Nephron (organoid): ENCODE data around the gene STAT1.
"Not testable (repeated sequence)": the region's sequence is repeated elsewhere in the genome, so short reads cannot be mapped to it uniquely, and the experiment has no call there.

Experiments
- H3K27ac Mint-ChIP-seq, 3 experiments: 2 replicates each; pipeline ENCODE4 v1.8.0; 2020; ENCODE audit warnings: mixed read lengths in 3 of 3, mild to moderate bottlenecking in 2 of 3, moderate library complexity in 1 of 3
- H3K27me3 Mint-ChIP-seq: 2 replicates; pipeline ENCODE4 v1.8.0; 2021; ENCODE audit warnings: low read depth, mild to moderate bottlenecking, moderate library complexity, mixed read lengths
- H3K36me3 Mint-ChIP-seq: 2 replicates; pipeline ENCODE4 v1.8.0; 2020; ENCODE audit warnings: low read depth, mixed read lengths
- H3K4me1 Mint-ChIP-seq: 2 replicates; pipeline ENCODE4 v1.8.0; 2020; ENCODE audit warnings: mixed read lengths
- H3K4me3 Mint-ChIP-seq, 3 experiments: 2 replicates each; pipeline ENCODE4 v1.8.0; 2020; ENCODE audit warnings: mild to moderate bottlenecking in 3 of 3, mixed read lengths in 3 of 3, moderate library complexity in 2 of 3
- H3K9me3 Mint-ChIP-seq: 2 replicates; pipeline ENCODE4 v1.8.0; 2020; ENCODE audit warnings: mixed read lengths
- TF ChIP-seq, protein P1 (sequence below), 3 experiments: fragments of 200-600 bp; sonication (generic); IDR thresholded peaks; one replicate each; pipeline ENCODE4 v1.5.0; 2021; ENCODE audit warnings: antibody characterized with exemption in 3 of 3; ENCODE audit not compliant: unreplicated experiment in 3 of 3

Gene STAT1

DNA sequence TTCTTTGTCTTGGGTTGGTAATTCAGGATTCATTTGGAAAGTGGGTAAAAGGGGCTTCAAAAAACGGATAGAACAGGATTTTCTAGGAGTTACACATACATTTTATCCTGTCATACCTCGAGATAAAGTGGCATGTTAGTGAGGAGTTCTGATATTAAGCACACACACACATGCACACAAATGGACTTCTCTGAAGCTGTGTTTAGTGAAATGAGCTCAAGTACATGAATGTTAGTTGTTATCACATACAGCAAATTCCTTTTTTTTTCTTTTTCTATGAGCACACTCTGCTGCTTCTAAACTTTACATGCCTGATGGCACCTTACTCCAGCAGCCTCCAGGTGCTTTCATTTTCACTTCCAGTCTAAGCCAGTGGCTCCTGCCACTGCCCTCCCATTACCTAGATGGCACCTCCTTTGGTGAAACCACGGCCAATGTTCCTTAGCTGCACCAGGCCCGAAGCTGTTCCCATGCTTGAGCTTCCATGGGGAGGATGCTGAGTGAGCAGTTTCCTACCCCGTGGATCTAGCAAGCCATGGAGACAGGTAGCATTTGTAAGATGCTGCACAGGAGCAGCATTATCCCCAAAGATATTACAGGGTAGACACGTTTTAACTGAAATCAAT lies 49.7 kb downstream of the STAT1 start:
- H3K36me3 Mint-ChIP-seq, result peaks cover 49% of the 10 kb centered on the region
- no peaks in the 10 kb centered on the region for H3K9me3 Mint-ChIP-seq
- H3K27me3 Mint-ChIP-seq, result no peaks in the 10 kb centered on the region
- peak overlapping the region in 2 of 3 experiments; percentile 46 to 47 for H3K27ac Mint-ChIP-seq
- TF ChIP-seq, protein P1, sequence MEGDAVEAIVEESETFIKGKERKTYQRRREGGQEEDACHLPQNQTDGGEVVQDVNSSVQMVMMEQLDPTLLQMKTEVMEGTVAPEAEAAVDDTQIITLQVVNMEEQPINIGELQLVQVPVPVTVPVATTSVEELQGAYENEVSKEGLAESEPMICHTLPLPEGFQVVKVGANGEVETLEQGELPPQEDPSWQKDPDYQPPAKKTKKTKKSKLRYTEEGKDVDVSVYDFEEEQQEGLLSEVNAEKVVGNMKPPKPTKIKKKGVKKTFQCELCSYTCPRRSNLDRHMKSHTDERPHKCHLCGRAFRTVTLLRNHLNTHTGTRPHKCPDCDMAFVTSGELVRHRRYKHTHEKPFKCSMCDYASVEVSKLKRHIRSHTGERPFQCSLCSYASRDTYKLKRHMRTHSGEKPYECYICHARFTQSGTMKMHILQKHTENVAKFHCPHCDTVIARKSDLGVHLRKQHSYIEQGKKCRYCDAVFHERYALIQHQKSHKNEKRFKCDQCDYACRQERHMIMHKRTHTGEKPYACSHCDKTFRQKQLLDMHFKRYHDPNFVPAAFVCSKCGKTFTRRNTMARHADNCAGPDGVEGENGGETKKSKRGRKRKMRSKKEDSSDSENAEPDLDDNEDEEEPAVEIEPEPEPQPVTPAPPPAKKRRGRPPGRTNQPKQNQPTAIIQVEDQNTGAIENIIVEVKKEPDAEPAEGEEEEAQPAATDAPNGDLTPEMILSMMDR (IDR thresholded peaks at IDR 0.05; ENCODE audit: unreplicated experiment in 3 of 3), result no peak
- H3K4me1 Mint-ChIP-seq, result no peaks in the 10 kb centered on the region
- H3K4me3 Mint-ChIP-seq, result no peak overlapping the region

DNA sequence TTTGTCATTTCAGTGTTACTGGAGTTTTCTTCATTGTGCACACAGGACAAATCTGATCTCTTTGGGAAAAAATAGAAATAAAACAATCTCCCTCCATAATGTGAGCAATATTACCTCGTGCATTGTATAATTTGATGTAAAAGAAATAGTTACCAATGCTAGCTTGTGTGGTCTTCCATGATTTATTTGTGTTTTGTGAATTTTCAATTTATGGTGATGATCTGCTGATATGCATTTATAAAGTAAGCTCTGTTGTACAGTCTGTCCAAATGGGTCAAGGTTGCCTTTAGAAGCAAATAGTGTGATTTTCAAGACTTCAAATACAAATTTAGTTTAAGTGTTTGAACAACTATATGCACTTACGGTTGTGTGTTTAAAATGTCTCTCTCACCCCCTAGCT lies 50.9 kb downstream of the STAT1 start:
- Mint-ChIP-seq H3K9me3 (peaks cover 3% of the 10 kb centered on the region), H3K4me1 (no peaks in the 10 kb centered on the region), H3K36me3 (peaks cover 51% of the 10 kb centered on the region), H3K27me3 (no peaks in the 10 kb centered on the region), H3K27ac (no peak overlapping the region), H3K4me3 (no peak overlapping the region)
- TF ChIP-seq, protein P1 (IDR thresholded peaks at IDR 0.05; ENCODE audit: unreplicated experiment in 3 of 3), result no peak

DNA sequence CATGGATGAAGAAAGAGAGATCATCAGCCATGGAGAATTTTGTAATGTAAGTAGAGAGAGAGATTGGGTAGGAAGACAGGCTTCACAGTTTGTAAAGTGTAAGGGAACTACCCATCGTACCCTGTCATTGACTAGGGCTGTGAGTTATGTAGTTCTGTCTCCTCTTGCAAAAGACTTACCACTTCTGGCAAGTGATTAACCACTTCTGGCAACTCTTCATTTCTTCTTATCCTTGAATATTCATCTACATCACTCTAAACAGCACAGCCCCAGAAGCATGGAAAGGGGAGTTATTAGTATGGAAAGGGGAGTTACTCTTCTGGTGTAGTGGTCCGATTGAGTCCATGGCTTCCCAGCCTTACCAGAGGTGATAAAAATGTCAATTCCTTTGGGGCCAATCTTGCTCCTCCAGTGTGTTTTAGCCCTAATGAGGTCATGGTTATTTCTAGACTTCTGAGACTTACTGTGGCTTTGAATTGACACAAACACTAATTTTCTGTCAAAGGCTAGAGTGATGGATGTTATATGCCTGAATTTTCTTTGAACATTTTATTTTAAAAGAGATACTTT lies 52.0 kb downstream of the STAT1 start:
- H3K4me3 Mint-ChIP-seq, result no peak overlapping the region
- H3K4me1 Mint-ChIP-seq, result no peaks in the 10 kb centered on the region
- no peaks in the 10 kb centered on the region for H3K27me3 Mint-ChIP-seq
- TF ChIP-seq, protein P1 (IDR thresholded peaks at IDR 0.05; ENCODE audit: unreplicated experiment in 3 of 3), result no peak
- peaks cover 57% of the 10 kb centered on the region for H3K36me3 Mint-ChIP-seq
- peaks cover 4% of the 10 kb centered on the region for H3K9me3 Mint-ChIP-seq
- peak overlapping the region in 1 of 3 experiments; percentile 4 for H3K27ac Mint-ChIP-seq

DNA sequence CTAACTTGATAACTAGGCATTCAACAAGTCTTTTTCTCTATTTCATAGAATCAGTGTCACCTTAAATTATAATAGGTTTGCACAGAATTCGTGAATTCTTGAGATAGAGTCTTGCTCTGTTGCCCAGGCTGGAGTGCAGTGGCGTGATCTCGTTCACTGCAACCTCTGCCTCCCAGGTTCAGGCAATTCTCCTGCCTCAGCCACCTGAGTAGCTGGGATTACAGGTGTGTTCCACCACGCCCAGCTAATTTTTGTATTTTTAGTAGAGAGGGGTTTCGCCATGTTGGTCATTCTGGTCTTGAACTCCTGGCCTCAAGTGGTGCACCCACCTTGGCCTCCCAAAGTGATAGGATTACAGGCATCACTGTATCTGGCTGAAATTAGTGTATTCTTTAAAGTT lies 52.9 kb downstream of the STAT1 start:
- peaks cover 12% of the 10 kb centered on the region for H3K9me3 Mint-ChIP-seq
- H3K4me3 Mint-ChIP-seq, H3K4me1 Mint-ChIP-seq, H3K27ac Mint-ChIP-seq, H3K27me3 Mint-ChIP-seq: not testable (repeated sequence)
- H3K36me3 Mint-ChIP-seq, result peaks cover 61% of the 10 kb centered on the region

DNA sequence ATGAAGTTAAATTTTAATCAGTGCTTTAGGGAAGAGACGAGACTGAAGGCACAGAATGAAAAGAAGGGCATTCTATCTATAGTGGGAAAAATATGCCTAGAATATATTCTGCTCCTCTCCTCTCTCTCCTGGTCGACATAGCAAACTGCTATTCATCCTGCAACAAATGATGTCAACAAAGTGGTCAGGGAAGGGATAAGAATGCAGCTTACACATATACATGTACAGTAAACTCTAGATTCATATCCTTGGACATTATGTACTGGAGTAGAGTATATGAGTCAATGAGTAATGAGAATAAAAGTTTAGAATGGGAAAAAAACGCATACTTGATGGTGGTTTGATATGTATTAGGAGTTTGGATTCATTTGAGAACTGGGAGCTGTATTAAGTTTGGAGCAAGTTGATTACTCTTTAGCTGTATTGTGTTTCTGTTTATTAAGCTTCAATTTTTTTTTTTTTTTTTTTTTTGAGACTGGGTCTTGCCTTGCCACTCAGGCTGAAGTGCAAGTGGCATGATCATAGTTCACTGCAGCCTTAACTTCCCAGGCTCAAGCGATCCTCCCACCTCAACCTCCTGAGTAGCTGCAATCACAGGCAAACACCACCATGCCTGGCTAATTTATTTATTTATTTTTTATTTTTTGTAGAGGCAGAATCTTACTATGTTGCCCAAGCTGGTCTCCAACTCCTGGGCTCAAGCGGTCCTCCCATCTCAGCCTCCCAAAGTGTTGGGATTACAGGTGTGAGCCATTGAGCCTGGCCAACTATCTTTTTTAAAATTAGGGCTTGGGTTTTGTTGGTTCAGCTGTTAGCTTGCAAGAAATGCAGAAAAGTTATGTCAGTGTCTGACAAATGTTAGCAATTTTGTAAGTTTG lies 53.8 kb downstream of the STAT1 start:
- H3K4me1 Mint-ChIP-seq, result no peaks in the 10 kb centered on the region
- peaks cover 64% of the 10 kb centered on the region for H3K36me3 Mint-ChIP-seq
- no peaks in the 10 kb centered on the region for H3K27me3 Mint-ChIP-seq
- TF ChIP-seq, protein P1 (IDR thresholded peaks at IDR 0.05; ENCODE audit: unreplicated experiment in 3 of 3), result no peak
- peak overlapping the region; percentile 7 to 31 (median 29) for H3K27ac Mint-ChIP-seq
- peaks cover 15% of the 10 kb centered on the region for H3K9me3 Mint-ChIP-seq
- no peak overlapping the region for H3K4me3 Mint-ChIP-seq

DNA sequence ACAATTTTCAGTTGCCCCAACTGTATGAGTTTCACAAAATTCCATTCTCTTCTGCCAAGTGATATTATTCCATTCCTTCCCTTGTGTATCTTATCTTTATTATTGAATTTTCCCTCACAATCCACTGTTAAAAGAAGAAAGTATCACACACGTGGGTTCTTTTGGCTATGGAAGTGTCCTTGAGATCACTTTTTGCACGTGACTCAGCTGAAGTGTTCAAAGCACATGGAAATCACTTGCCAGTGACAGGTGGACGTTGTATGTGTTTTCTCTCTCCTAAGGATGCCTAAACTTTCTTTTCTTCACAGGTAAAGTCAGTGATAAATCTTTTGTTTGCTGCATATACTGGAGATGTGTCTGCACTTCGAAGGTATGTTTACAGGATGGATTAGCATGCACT lies 60.7 kb downstream of the STAT1 start:
- peaks cover 28% of the 10 kb centered on the region for H3K36me3 Mint-ChIP-seq
- H3K4me3 Mint-ChIP-seq, result no peak overlapping the region
- no peaks in the 10 kb centered on the region for H3K27me3 Mint-ChIP-seq
- H3K27ac Mint-ChIP-seq, result no peak overlapping the region
- TF ChIP-seq, protein P1 (IDR thresholded peaks at IDR 0.05; ENCODE audit: unreplicated experiment in 3 of 3), result no peak
- H3K9me3 Mint-ChIP-seq, result peaks cover 13% of the 10 kb centered on the region
- no peaks in the 10 kb centered on the region for H3K4me1 Mint-ChIP-seq
